Ecto neural progenitor cell (in vitro differentiated cells): ENCODE data around the gene CAPRIN2.

Experiments
- DNase-seq: peaks from one replicate; pipeline ENCODE4 v3.0.0-alpha.2; 2018; ENCODE audit warnings: low spot score

The CAPRIN2 gene, protein sequence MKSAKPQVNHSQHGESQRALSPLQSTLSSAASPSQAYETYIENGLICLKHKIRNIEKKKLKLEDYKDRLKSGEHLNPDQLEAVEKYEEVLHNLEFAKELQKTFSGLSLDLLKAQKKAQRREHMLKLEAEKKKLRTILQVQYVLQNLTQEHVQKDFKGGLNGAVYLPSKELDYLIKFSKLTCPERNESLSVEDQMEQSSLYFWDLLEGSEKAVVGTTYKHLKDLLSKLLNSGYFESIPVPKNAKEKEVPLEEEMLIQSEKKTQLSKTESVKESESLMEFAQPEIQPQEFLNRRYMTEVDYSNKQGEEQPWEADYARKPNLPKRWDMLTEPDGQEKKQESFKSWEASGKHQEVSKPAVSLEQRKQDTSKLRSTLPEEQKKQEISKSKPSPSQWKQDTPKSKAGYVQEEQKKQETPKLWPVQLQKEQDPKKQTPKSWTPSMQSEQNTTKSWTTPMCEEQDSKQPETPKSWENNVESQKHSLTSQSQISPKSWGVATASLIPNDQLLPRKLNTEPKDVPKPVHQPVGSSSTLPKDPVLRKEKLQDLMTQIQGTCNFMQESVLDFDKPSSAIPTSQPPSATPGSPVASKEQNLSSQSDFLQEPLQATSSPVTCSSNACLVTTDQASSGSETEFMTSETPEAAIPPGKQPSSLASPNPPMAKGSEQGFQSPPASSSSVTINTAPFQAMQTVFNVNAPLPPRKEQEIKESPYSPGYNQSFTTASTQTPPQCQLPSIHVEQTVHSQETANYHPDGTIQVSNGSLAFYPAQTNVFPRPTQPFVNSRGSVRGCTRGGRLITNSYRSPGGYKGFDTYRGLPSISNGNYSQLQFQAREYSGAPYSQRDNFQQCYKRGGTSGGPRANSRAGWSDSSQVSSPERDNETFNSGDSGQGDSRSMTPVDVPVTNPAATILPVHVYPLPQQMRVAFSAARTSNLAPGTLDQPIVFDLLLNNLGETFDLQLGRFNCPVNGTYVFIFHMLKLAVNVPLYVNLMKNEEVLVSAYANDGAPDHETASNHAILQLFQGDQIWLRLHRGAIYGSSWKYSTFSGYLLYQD

DNA sequence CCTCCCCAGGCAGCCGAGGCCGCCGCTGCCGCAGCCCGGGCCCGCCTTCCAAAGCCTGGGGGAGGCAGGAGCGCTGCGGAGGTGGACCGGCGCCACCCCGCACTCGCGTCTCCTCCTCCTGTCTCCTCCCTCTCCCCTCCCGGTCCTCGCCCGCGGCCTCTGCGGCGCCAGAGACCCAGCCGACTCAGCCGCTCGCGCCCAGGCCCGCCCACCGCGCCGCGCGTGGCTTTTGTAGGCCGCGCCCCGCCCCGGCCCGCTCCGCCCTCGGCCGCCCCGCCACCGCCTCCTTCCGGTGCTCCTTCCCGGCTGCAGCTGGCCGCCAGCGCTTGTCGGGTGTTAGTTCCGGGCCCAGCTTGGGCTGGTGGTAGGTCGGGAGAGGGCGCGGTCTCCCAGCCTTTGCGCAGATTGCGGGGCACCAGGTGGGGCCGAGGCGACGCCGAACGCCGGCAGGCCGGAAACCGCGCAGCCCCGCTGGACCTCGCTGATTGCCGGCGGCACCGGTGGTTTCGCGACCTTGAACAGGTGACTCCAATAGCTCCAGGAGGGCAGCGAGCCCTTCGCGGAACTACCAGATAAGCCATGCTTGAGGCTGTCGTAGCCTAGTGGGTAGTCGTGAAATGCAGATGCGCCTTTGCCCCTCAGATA, at the start of gene CAPRIN2:
TSS of gene CAPRIN2 (minus strand) at position 202 of the 645 bp plus-strand sequence. CDS start 1,431 bp downstream, outside the sequence.
- DNase-seq, result peak; percentile 99

DNA sequence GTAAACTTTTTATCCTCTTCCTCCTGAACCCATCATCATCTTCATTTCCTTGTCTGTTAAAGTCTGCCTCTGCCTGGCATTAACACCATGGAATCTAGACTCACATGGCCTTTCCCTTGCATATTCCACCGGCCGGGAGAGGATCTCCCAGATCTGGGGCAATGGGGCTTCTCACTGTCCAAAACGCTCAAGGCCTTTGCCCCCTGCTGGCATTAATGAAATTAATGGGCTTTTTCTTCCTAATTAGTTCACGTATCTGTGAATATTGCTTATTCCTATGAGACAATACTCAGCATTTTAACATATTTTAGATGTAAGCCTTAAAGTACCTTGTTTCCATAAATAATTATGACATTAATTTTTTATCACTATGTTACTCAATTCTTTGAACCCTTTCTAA, 42.9 kb upstream of the CAPRIN2 start:
- DNase-seq, result no peak

DNA sequence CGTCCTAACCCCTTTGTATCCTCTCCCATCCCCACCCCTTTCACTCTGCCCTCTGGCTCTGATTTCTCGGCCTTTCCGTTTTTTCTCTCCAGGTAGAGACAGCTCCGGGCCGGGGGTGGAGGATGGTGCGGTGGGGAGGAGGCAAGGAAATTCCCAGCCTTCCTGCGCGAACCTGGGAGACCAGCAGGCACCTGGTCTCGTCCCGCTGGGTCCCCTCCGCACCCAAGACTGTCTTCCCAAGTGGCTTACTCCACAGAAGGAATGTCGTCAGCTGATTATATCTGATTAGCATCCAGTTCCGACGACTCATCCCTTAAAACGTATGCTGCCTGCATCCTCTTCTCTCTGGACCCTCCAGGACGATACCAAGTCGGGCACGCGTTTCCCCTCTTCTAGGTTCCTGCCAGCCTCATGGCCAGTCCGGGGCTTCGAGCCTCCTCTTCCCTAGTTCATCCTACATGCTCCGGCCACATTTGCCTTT, 42.2 kb upstream of the CAPRIN2 start:
- peak; percentile 65 for DNase-seq

DNA sequence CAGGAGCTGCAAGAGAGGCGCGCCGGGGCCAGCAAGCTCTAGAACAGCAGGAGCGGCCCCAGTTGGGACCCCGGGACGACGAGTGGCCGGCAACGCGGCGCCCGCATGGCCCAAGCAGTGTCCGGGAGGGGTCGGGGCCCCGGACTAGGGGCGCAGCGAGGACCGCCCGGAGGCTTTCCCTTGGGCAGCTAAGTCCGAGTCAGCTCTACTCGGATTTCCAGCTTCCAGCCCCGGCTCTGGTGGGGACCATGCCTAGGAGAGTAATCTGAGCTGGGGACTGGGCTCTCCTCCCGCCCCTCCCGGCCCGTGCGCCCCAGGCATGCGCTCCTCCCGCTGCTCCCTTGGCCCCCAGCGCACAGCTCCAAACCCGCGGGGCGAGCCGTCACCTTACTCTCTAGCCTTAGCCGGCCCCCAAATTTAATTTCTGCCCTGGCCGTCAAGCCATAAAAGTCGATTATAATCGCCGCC, 41.6 kb upstream of the CAPRIN2 start:
- DNase-seq, result peak; percentile 89

DNA sequence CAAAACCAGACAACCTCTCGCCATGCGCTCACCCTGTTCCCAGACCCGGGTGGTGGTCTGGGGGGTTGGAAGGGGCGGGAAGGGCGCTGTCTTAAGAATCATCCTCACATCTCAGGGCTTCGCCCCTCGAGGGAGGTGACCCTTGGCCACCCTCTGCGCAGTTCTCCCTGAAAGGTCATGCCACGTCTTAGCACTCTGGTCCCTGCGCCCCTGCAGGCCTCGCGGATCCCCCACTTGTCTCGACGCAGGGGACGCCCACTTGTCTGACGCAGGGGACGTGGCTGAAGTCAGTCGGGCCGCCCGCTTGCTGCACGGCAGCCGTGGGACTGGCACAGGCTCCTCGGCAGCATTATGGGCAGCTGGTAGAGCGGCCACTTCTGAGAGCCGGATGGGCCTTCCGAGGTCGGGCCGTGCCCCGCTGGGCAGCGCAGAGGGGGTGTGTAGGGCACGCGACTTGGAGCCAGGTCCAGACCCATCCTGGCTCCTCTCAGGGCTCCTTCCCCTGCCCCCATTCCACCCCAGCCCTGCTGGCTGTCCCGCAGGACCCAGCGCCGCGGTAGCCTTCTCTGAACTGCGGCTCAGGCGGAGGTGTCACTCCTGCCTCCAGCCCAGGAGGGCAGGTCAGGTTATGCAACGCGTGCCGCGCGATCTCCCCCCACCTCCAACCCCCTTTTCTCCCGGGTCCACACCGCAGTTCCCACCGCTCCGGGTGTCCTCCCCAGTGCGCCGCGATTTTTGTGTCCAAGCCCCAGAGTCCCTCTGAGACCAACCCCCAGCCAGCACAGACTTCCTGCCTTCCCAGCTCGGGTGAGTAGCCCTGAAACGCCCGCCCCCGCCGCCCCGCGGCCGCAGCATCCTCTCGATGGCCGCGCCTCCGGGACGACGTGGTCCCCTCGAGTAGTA, 40.9 kb upstream of the CAPRIN2 start:
- DNase-seq, result peak; percentile 73

DNA sequence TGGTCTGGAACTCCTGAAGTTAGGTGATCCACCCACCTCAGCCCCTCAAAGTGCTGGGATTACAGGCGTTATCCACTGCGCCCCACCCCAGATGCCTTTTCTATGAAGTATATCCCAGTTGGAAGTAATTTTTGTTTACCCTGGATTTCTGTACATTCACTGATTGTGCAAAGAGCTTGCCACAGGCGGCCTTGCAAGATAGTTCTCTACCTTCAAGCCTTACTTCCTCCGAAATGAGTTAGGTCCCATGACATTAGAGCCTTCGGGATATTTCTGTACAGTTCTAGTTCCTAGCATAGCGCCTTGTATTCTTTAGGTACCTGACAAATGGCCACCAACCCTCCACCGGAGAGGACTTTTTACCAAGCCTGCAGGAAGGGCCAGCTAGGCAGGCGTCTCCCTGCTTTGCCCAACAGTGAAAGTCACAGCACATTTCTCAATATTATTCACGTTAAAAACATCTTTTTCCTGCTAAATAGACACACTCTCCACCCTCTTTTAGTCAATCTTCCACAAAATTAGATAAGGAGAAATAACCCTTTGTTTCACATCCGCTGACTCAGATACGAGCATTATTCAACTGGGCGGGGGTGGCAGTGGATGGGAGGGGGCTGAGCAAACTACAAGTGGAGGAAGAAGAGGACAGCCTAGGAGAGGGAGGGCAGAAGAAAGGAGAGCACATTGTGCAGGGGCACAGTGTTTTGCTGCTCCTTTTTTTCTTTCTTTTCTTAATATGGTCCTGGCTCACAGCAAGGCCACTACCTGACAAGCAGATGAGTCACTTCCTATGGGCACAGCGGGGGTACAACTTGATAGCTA, 40.0 kb upstream of the CAPRIN2 start:
- no peak for DNase-seq

DNA sequence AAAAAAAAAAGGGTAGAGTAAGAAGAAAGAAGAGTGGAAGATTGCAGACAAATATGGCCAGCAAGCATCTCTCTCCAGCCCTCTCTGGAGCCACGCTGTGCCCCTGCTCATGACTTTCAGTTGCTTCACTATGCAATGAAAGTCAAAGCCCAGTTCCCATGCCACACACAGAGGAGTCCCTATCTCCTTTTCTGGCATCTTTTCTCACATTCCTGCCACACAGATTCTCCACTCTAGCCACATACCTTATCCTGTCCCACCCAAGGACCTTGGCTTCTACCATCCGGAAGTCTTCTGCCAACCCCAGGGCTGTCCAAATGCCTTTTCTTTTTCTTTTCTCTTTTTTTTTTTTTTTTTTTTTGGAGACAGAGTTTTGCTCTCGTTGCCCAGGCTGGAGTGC, 39.3 kb upstream of the CAPRIN2 start:
- DNase-seq, result no peak

DNA sequence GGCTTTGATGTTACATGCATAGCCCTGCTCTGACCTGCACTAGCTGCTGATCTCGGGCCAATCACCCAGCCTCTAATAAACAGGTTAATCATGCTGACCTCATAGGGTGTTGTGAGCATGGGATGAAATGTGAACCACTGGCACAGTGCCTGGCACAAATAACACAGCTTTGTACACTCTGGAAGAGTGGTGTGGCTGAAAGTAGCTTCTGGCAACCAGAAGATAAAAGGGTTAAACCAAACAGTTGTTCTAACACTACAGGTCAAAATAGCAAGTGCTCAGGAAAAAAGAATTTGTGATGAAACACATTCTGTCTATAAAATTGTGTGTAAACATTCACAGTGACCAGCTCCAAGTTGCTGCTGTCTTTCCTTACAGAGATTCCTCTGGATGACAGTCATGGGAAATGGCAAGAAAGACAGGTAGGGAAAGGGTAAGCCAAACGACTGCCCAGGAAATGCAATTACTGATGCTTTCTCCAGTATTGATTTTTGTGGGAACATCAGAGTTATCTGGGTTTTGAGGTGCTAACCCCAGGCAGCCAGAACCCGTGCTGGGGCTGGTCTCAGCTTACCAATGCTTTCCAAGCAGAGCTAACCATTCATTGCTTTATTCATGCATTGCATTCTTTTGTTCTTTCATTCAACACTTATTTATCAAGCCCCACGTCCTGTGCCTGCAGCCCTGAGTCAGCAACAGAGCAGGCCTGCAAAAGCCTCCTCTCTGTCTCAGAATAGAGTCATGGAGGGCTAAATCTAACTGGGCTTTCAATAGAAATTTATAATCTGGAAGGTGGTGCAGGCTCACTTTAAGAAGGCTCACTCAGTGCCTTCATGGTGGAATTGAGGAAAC, 38.1 kb upstream of the CAPRIN2 start:
- DNase-seq, result no peak

DNA sequence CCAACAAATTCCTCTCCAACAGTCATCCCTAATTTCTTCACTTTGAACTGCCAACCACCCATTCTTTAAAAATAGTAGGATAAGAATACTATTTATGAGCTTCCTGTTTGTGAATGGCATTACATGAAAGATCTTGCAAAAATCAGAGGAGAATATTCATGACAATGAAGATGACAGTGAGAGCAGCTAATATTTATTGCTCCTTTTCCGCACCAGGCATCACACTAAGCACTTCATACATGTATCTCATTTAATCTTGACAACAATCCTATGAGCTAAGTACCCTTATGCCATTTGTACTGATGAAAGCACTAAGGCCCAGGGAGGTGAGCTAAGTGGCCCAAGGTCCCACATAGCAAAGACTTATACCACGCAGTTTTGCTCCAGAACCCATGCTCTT, 37.3 kb upstream of the CAPRIN2 start:
- no peak for DNase-seq

DNA sequence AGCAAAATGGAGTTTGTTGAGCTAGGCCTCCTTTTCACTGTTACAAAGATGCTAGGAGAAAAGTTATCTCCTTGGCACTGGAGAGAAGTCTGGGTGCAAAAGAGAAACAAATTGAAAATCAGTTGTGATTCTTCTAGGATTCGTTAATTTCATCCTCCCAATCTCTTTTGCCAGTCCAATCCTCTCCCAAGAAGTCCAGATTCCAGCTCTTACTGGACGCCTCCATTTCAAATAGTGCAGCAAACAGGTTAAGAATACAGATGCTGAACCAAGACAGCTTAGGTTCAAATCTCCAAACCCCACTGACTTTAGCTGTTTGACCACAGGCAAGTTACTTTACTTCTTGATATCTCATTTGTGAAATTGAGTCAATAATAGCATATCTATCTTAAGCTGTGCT, 34.0 kb upstream of the CAPRIN2 start:
- DNase-seq, result no peak

DNA sequence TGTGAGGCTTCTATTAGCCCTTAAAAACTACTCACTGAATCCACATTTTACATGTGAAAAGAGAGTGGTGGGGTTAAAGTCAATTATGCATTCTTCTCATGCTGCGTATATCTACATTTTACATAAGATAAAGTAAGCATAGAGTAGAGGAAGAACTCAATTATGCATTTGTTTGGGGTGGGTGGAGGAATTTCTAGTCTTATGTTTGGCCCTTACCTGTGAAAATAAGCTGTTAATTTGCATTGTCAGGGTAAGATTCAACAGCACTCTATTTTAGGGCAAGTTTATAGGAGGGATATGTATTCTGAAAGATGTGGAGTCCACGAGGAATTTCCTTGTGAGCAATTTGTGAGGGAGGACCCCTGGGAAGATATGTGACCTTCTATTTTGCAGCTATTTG, 30.9 kb upstream of the CAPRIN2 start:
- no peak for DNase-seq

DNA sequence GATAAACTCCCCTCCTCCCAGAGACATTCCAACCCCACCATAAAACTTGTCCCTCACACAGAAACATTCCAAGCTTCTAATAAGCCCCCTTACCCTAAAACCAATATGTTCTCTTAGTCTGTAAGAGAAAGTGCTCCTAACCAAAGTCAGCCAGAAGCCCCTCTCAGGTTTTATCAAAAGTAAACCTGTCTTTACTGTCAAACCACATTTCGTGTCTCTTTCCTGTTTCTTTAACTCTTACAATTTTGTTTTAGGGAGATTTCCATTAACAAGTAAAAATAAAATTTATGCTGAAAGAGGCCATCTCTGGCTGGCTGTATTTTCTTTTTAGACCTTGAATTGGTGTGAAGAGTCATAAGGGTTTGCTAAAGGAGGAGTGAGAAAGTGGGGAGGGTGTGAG, 29.8 kb upstream of the CAPRIN2 start:
- no peak for DNase-seq

DNA sequence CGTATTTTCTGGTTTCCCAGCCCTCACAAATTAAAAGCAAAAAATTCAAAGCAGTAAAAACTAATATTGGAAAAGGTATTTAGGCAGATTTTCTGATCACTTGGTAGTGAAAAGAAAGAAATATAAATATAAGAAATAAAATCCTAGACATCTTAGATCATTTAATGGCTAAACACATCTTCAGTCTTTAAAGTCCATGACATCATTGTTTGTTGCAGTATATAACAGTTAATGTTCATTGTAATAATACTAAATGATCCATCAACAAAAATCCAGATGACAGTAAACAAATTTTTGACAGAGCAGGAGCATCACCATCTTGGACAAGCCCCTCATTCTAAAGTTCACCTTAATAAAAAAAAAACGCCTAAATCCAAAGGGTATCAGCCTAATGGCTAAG, 29.2 kb upstream of the CAPRIN2 start:
- no peak for DNase-seq

DNA sequence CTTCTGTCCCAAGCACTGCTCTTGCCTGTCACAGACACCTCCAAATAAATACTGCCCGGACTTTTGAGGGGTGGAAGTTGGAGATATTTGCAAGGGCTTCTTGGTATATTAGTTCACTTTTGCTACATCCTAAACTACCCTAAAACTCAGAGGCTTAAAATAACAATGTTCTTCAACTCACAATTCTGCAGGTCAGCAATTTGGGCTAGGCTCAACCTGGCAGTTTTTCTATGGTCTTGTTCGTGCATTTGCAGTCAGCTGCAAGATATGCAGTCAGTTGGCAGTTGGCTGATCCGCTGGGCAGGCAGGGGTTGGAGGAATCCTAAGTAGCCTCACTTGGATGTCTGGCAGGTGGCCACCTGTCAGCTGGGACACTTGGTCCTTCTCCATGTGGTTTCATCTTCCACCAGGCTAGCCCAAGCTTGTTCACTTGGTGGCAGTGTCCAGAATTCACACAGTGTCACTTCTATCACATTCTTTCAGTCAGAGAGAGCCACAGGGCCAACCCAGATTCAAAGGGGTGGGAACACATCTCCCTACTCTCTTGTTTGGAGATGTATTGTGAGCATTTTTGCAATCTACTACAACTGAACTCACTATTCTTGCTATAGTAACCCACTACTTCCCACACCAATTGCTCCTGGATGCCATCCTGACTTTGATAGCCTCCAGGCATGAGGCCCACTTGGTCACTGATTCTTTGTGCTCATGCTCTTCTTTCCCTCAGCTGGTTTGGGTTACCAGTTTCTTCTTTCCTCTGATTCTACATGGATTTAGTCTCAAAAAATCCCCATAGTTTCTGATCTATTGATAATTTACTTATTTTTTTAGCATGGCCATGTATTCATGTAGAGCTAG, 27.8 kb upstream of the CAPRIN2 start:
- no peak for DNase-seq

DNA sequence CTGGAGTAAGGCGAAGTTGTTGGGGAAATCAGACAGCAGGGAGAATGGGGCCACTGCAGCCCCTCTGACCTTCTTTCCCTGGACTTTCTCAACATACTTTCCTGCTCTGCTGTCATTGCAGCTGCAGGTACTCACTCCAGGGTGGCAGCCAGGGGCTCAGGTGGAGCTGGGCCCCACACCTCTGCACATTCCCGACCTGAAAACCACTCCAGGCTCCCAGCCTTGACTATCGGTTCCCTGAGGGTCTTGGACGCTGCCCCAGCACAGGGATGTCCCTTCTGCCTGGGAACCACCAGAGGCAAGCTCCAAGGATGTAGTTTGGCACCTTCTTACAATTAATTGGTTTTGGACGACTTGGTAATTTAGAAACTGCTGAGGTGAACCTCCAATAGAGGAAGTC, 24.8 kb upstream of the CAPRIN2 start:
- DNase-seq, result no peak

DNA sequence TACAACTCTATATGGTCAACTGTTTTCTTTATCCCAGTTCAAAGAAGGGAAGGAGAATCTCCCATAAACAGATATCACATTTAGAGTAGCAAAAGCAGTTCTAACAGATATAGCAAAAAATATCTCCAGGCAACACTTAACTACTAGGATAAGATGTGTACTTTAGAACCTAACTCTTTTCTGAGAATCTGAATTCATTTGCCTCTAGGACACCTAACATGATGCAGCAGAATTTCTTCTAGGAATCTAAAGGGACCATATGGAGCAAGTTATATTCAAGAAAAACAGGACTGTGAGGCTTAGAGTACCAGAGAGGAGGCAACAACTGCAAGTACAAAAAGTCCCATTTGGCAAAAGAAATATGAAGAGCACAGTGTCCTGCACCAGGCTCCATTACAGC, 24.4 kb upstream of the CAPRIN2 start:
- DNase-seq, result no peak

DNA sequence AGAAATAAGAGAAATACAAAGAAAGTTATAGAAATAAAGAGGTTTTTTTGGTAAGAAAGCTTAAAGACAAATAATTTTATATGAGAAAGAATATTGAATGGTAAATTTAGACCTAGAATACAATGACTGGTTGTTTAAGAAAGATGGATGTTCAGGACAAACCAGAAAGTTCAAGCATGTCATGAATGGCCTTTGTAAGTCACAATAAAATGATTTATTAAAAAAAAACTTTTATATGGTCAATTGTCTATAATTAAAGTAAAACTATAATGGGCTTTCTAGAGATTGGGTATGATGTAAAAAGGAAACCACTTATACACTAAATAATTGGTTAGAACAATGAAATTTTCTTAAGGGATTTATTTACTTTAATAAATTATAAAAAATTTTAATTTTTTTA, 19.8 kb upstream of the CAPRIN2 start:
- DNase-seq, result no peak

DNA sequence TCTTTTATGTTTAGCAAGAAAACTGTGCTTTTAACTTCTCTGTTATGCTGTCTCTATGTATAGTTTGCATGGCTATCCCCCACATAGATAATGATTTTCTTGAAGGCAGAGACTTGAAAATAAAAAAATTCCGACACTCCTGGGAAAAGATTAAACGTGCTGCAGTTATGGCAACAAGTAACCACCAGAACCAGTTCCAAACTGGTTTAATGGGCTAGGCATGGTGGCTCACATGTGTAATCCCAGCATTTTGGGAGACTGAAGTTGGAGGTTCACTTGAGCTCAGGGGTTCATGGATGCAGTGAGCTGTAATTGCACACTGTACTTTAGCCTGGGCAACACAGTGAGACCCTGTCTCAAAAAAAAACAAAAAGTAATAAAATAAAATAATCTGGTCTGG, 15.1 kb upstream of the CAPRIN2 start:
- no peak for DNase-seq
